HG03175 (cell line): Measurements from ENCODE around the gene ITIH5.

Experiments used
- ATAC-seq: cut with Tn5 transposase; IDR thresholded peaks from one replicate; pipeline ENCODE4 v1.9.1; 2021; ENCODE audit warnings: mild to moderate bottlenecking, moderate library complexity; ENCODE audit not compliant: unreplicated experiment

Gene ITIH5

GRCh38 chr10:7587168-7587864 is 79.5 kb downstream of the ITIH5 start:
- no peak for ATAC-seq

GRCh38 chr10:7585228-7585627 is 81.5 kb downstream of the ITIH5 start:
- no peak for ATAC-seq

GRCh38 chr10:7583626-7584025 is 83.1 kb downstream of the ITIH5 start:
- ATAC-seq: no peak

- ATAC-seq: no peak
These were observed 86.2 kb downstream of the ITIH5 start for GRCh38 chr10:7580520-7580919.

GRCh38 chr10:7579681-7580080 is 87.1 kb downstream of the ITIH5 start:
- ATAC-seq: no peak

GRCh38 chr10:7577579-7577978 is 89.2 kb downstream of the ITIH5 start:
- no peak for ATAC-seq

- ATAC-seq: no peak
These were observed 89.6 kb downstream of the ITIH5 start for GRCh38 chr10:7577176-7577575.

- no peak for ATAC-seq
These were observed 90.4 kb downstream of the ITIH5 start for GRCh38 chr10:7576340-7576739.

GRCh38 chr10:7572391-7572790 is 94.4 kb downstream of the ITIH5 start:
- no peak for ATAC-seq

GRCh38 chr10:7571981-7572380 is 94.8 kb downstream of the ITIH5 start:
- ATAC-seq: no peak

GRCh38 chr10:7567911-7568620 is 98.7 kb downstream of the ITIH5 start:
- ATAC-seq: no peak

GRCh38 chr10:7566891-7567290 is 99.9 kb downstream of the ITIH5 start:
- no peak for ATAC-seq

- ATAC-seq: no peak
These were observed 100.9 kb downstream of the ITIH5 start for GRCh38 chr10:7565871-7566270.

- no peak for ATAC-seq
These were observed 103.0 kb downstream of the ITIH5 start for GRCh38 chr10:7563770-7564169.

- ATAC-seq: no peak
These were observed 103.4 kb downstream of the ITIH5 start for GRCh38 chr10:7563368-7563767.

- ATAC-seq: no peak
These were observed 104.8 kb downstream of the ITIH5 start for GRCh38 chr10:7561985-7562384.

- ATAC-seq: no peak
These were observed 105.4 kb downstream of the ITIH5 start for GRCh38 chr10:7561216-7561893.

- ATAC-seq: no peak
These were observed 106.2 kb downstream of the ITIH5 start for GRCh38 chr10:7560519-7560918.

- no peak for ATAC-seq
These were observed 107.4 kb downstream of the ITIH5 start for GRCh38 chr10:7559386-7559785.

GRCh38 chr10:7558036-7558435 is 108.7 kb downstream of the ITIH5 start:
- ATAC-seq: no peak

GRCh38 chr10:7553531-7553930 is 113.2 kb downstream of the ITIH5 start:
- no peak for ATAC-seq
